ENCODE measurements around the gene RNF222. TPM values are rescaled to one million over a fixed set of nuclear protein-coding genes. Genes with fewer than 3 reads are reported as not detected.

The RNF222 gene
- total RNA-seq, 6 experiments from 2014 or later: not detected

- ATAC-seq (no peak), DNase-seq (no peak)
- Histone ChIP-seq H3K36me3 (no peaks in the 10 kb centered on the region), H3K4me1 (peaks cover 0 to 8% (median 0%) of the 10 kb centered on the region in 4 donors), H3K27ac (no peak overlapping the region), H3K27me3 (no peaks in the 10 kb centered on the region), H3K4me3 (no peak overlapping the region), H3K9me3 (no peaks in the 10 kb centered on the region)
- intact Hi-C loops (cut with DNase I): loop anchor here in 1 of 2 donors (10.0 kb wide), 1 partner anchor 339 kb away; the partner anchor contains the start of gene CCDC42
- WGBS (ENCODE audit: insufficient coverage, low coverage, low lambda C conversion rate, missing lambda C conversion rate): 43% methylated on average over 1 of the region's 2 CpGs
- TF ChIP-seq POLR2A (IDR thresholded peaks at IDR 0.05): no peak
- TF ChIP-seq CTCF (IDR thresholded peaks at IDR 0.05): no peak
Measured at GRCh38 chr17:8406174-8406573, 8.5 kb upstream of the RNF222 start.

- intact Hi-C loops (cut with DNase I): loop anchor here in 1 of 2 donors (10.0 kb wide), 1 partner anchor 339 kb away; the partner anchor contains the start of gene CCDC42
- no peak for TF ChIP-seq CTCF (IDR thresholded peaks at IDR 0.05)
- DNase-seq (peak in 1 of 3 donors; percentile 33), ATAC-seq (peak in 1 of 4 donors; percentile 15)
- no CpG with 5 or more reads among the region's 11 CpGs for WGBS (ENCODE audit: insufficient coverage, low coverage, low lambda C conversion rate, missing lambda C conversion rate)
- no peak overlapping the region for H3K27ac ChIP-seq
- peaks cover 0 to 6% (median 0%) of the 10 kb centered on the region in 4 donors for H3K4me1 ChIP-seq
- H3K4me3 ChIP-seq: no peak overlapping the region
- H3K9me3 ChIP-seq: no peaks in the 10 kb centered on the region
- H3K36me3 ChIP-seq: no peaks in the 10 kb centered on the region
- H3K27me3 ChIP-seq: no peaks in the 10 kb centered on the region
Measured at GRCh38 chr17:8405499-8406016, 7.9 kb upstream of the RNF222 start.

- 74% methylated on average over 11 of the region's 11 CpGs for WGBS (ENCODE audit: insufficient coverage, low coverage, low lambda C conversion rate, missing lambda C conversion rate)
- intact Hi-C loops (cut with DNase I): loop anchor here in 1 of 2 donors (10.0 kb wide), 1 partner anchor 342 kb away; the partner anchor contains the start of gene CCDC42
Measured at GRCh38 chr17:8402921-8403536, 5.4 kb upstream of the RNF222 start.

GRCh38 chr17:8401107-8401506 lies 3.5 kb upstream of the RNF222 start:
- no peak overlapping the region for H3K27ac ChIP-seq
- H3K4me3 ChIP-seq: no peak overlapping the region
- intact Hi-C loops (cut with DNase I): loop anchor here in 1 of 2 donors (10.0 kb wide), 1 partner anchor 344 kb away; the partner anchor contains the start of gene CCDC42
- no peaks in the 10 kb centered on the region for H3K36me3 ChIP-seq
- TF ChIP-seq CTCF (IDR thresholded peaks at IDR 0.05): no peak
- TF ChIP-seq POLR2A (IDR thresholded peaks at IDR 0.05): no peak
- WGBS (ENCODE audit: insufficient coverage, low coverage, low lambda C conversion rate, missing lambda C conversion rate): 71% methylated on average over 2 of the region's 2 CpGs
- H3K27me3 ChIP-seq: no peaks in the 10 kb centered on the region
- ATAC-seq: no peak
- no peaks in the 10 kb centered on the region for H3K9me3 ChIP-seq
- DNase-seq: no peak
- H3K4me1 ChIP-seq: no peaks in the 10 kb centered on the region

More at GRCh38 chr17:8402921-8403536, 5.4 kb upstream of the RNF222 start:
- no peaks in the 10 kb centered on the region for H3K36me3 ChIP-seq
- no peaks in the 10 kb centered on the region for H3K9me3 ChIP-seq
- TF ChIP-seq CTCF (IDR thresholded peaks at IDR 0.05) (no peak), POLR2A (IDR thresholded peaks at IDR 0.05) (no peak)
- H3K27ac ChIP-seq: no peak overlapping the region
- H3K4me3 ChIP-seq: no peak overlapping the region
- DNase-seq: no peak
- no peak for ATAC-seq
- H3K4me1 ChIP-seq: no peaks in the 10 kb centered on the region
- no peaks in the 10 kb centered on the region for H3K27me3 ChIP-seq
